Fibroblast of mammary gland (primary cell): ENCODE measurements around the gene ERCC4.

Source experiments
- DNase-seq: peaks from one replicate; pipeline ENCODE4 v3.0.0-alpha.2; 2010; ENCODE audit warnings: low read depth
- H3K4me3 ChIP-seq: 2 replicates; pipeline ENCODE4 v1.5.1; 2011; ENCODE audit warnings: low read depth, mild to moderate bottlenecking, low read length, moderate library complexity; ENCODE audit not compliant: control insufficient read depth
- CTCF ChIP-seq: conservative IDR thresholded peaks from 2 replicates; pipeline ENCODE4 v1.5.1; 2011; ENCODE audit warnings: low read depth, low read length, inconsistent platforms; ENCODE audit not compliant: control insufficient read depth, insufficient read depth

The ERCC4 gene

GRCh38 chr16:13961099-13961811, 41.3 kb downstream of the ERCC4 start:
- TF ChIP-seq CTCF, result no peak
- H3K4me3 ChIP-seq, result no peak overlapping the region
- peak; percentile 66 for DNase-seq

GRCh38 chr16:13962232-13962631, 42.3 kb downstream of the ERCC4 start:
- no peak for DNase-seq
- no peak overlapping the region for H3K4me3 ChIP-seq
- no peak for TF ChIP-seq CTCF

GRCh38 chr16:13968835-13969234, 48.9 kb downstream of the ERCC4 start:
- H3K4me3 ChIP-seq, result no peak overlapping the region
- no peak for DNase-seq
- no peak for TF ChIP-seq CTCF

GRCh38 chr16:13969711-13970110, 49.8 kb downstream of the ERCC4 start:
- H3K4me3 ChIP-seq, result no peak overlapping the region
- no peak for DNase-seq
- TF ChIP-seq CTCF, result no peak

- no peak for TF ChIP-seq CTCF
- DNase-seq, result no peak
- no peak overlapping the region for H3K4me3 ChIP-seq
Measured at GRCh38 chr16:13970708-13971422, 50.9 kb downstream of the ERCC4 start.

- H3K4me3 ChIP-seq, result no peak overlapping the region
- DNase-seq, result no peak
- no peak for TF ChIP-seq CTCF
Measured at GRCh38 chr16:13973321-13974023, 53.5 kb downstream of the ERCC4 start.
